HG03442 (cell line): Measurements from ENCODE around the gene PERM1.
A peak's percentile ranks its signal among the peaks of the same experiment; 100 is the strongest.

Experiments
- ATAC-seq: cut with Tn5 transposase; IDR thresholded peaks from one replicate; pipeline ENCODE4 v1.9.1; 2021; ENCODE audit warnings: mild to moderate bottlenecking, moderate library complexity; ENCODE audit not compliant: unreplicated experiment

PERM1 gene

GRCh38 chr1:966135-966703 is 15.7 kb downstream of the PERM1 start, which contains the start of gene PLEKHN1:
Gene PLEKHN1, plus strand, starts transcription at chr1:966482. Its CDS starts 50 bp downstream, at chr1:966532.
- peak; percentile 22 for ATAC-seq

GRCh38 chr1:965526-966134 is 16.3 kb downstream of the PERM1 start:
- ATAC-seq: no peak

DNA sequence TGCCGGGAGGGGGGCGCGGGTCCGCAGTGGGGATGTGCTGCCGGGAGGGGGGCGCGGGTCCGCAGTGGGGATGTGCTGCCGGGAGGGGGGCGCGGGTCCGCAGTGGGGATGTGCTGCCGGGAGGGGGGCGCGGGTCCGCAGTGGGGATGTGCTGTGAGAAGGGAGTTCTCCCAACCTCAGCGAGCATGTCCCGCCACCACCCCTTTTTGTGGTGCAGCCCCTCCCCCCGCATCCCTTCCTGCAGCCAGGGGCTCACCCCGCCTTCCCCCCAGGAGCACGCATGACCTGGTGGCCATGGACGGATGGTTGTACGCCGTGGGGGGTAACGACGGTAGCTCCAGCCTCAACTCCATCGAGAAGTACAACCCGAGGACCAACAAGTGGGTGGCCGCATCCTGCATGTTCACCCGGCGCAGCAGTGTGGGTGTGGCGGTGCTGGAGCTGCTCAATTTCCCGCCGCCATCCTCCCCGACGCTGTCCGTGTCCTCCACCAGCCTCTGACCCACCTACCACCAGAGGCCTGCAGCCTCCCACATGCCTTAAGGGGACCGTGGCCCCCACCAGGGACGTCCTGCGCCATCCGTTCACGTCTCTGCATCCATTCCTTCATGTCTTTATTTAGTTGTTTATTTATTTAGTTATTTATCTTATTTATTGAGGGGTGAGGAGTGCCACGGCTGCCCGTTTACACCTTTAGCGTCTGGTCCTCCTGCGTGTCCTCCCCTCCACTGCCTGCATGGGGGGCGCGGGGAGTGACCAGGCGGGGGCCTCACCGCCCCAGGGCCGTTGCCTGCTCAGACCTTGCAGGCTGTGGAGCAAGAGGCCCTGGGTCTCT is 17.0 kb downstream of the PERM1 start:
- ATAC-seq: no peak

GRCh38 chr1:963746-964525 is 18.0 kb downstream of the PERM1 start:
- no peak for ATAC-seq

DNA sequence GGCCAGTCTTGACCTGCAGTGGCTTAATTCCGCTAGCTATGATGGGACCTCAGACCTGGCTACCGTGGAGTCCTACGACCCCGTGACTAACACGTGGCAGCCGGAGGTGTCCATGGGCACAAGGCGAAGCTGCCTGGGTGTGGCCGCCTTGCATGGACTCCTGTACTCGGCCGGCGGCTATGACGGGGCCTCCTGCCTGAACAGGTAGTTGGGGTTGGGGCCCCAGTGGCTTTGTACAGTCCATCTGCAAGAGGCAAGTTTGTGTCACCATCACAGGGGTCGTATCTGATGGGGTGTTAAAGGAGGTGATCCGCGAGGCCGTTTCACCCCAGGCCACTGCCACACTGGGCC is 18.6 kb downstream of the PERM1 start:
- no peak for ATAC-seq

DNA sequence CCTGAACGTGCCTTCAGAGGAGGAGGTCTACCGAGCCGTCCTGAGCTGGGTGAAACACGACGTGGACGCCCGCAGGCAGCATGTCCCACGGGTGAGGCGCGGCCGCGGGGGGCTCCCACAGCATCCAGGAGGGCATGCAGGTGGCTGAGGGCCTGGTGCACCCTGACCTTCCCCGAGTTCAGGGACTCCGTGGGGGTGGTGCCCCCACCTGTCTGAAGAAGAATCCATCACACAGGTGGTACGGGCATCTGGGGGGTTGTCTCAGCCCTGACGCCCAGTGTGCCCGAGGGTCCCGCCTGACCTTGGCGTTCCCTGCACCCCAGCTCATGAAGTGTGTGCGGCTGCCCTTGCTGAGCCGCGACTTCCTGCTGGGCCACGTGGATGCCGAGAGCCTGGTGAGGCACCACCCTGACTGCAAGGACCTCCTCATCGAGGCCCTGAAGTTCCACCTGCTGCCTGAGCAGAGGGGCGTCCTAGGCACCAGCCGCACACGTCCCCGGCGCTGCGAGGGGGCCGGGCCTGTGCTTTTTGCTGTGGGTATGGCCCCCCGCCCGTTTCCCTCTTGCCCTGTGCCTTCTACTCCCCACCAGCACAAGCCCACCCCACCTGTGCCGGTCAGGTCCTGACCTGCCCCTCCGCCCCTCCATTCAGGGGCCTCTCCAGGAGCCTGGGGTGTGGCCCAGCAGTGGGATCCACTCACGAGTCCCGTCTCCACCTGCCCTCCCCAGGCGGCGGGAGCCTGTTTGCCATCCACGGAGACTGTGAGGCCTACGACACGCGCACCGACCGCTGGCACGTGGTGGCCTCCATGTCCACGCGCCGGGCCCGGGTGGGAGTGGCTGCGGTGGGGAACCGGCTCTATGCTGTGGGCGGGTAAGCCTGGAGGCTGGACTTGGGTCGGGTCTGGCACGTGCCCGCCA is 19.3 kb downstream of the PERM1 start:
- ATAC-seq: no peak

- no peak for ATAC-seq
These were observed 20.7 kb downstream of the PERM1 start for GRCh38 chr1:961132-961669.

DNA sequence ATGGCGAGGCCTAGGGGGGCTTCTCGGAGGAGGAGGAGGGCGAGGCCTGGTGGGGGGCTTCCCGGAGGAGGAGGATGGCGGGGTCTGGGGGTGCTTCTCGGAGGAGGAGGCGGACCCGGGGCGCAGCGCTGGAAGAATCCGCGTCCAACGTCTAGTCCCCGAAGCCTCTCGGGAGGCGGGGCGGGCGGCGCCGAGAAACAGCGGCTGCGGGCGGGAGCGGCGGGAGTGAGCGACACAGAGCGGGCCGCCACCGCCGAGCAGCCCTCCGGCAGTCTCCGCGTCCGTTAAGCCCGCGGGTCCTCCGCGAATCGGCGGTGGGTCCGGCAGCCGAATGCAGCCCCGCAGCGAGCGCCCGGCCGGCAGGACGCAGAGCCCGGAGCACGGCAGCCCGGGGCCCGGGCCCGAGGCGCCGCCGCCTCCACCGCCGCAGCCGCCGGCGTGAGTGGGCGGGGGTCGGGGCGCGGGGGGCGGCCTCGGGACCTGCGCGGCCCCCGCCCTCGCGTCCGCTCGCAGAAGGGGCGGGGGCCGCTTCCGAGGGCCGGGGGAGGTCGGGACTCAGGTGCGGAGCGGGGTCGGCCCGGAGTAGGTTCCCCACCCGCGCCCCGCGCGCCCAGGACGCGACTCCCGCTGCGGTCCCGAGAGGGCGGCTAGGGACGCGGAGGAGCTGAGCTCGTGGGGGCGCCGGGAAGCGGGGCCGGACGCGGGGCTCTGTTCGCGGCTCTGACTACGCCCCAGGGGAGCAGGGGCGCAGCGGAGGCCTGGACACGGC is 21.3 kb downstream of the PERM1 start, which contains the start of gene KLHL17:
Gene KLHL17 (plus strand): TSS at position 222 of the 769 bp plus-strand sequence. CDS start 110 bp downstream, at position 332.
- ATAC-seq: peak; percentile 30

DNA sequence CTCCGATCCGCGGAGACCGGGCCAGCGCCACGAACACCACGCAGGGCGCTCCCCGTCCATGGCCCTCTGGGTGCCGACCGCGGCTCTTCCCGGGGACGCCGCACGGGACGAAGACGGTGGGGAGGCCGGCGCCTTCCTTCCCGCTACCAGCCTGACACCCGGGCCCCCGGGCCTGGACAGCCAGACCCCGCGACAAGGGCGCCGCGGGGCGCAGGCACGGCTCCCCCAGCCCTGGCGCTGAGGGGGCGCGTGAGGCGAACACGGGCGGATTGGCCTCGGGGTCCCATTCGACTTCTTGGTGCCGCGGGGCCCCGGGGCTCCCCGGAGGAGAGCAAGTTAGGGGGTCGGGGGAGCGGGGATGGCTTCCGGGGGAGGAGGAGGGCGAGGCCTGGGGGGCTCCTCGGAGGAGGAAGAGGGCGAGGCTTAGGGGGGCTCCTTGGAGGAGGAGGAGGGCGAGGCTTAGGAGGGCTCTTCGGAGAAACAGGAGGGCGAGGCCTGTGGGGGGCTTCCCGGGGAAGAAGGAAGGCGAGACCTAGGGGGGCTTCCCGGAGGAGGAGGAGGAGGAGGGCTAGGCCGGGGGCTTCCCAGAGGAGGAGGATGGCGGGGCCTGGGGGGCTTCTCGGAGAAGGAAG is 22.0 kb downstream of the PERM1 start:
- no peak for ATAC-seq

DNA sequence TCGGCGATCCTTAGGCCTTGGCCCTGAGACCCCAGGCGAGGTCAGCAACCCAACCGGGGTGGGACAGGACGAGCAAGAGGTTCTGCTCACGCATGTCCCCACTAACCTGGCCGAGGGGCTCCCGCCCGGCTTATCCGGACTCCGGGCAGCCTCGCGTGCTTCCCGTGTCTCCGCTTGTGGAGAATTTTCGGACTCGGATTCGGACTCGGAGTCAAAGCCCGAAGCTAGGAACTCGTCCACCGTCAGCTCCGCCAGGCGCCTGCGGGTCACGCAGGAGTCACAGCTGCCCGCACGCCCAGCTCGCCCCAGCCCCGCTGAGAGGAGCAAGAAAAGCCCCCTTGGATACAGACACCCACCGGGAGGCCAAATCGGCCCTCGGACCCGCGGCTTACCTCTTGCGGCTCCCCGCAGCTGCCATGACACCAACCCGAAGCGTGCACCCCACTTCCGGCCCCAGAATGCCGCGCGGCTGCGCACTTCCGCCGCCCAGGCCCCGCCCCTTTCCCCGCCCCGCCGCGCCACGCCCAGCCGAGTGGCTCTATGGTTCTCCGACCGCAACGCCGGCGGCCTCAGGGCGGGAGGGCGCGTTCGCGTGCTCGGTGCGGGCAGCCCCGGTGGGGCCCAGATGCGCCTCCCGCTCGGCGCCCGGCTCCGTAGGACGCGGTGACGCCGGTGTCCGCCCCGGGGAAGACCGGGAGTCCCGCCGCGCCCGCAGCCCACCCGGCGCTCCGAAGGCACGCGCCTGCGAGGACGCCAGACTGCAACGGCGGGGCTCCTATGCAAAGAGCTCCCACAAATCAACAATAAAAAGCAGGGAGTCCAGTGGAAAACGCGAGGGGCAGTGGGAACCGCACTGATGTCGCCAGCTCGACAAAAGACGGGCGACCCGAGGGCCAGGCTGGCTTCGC is 22.8 kb downstream of the PERM1 start, which contains the start of gene NOC2L:
Gene NOC2L (minus strand): TSS at position 434 of the 908 bp plus-strand sequence. CDS start 16 bp downstream, at position 418.
- peak; percentile 69 for ATAC-seq

DNA sequence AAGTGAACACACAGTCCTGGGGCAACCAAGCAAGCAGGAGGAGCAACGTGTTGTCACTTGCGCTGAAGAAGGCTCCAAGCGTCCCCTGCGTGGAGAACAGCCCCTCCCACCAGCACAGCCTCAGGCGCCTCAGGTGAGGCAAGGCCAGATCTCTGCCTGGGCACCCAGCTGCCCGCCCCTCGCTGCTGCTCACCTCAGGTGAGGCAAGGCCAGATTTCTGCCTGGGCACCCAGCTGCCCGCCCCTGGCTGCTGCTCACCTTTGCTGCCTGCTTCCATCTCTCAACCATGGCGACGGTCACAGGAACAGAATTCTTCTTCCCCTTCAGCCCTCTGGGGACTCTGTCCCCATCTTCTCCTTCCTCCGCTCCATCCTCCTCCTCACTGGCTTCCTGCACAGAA is 25.3 kb downstream of the PERM1 start:
- no peak for ATAC-seq

- ATAC-seq: no peak
These were observed 26.4 kb downstream of the PERM1 start for GRCh38 chr1:955474-955873.

DNA sequence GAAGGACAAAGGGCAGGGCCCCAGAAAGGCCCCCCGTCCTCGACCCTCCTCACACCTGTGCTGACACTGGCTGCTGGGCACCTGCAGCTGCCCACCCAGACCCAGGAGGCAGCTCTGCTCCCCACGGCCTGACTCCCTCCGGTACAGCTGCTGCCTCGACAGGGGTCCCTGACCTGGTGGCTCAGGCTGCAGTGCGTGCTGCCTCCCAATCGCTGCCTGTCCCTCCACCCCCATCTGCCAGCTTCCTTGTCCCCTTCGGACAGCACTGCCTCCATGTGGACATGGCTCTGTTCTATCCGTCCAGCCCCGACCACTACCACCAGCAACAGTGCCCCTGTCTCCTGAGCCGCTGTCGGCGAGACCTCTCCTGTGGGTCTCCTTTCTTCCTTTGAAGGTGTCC is 27.0 kb downstream of the PERM1 start:
- ATAC-seq: no peak

DNA sequence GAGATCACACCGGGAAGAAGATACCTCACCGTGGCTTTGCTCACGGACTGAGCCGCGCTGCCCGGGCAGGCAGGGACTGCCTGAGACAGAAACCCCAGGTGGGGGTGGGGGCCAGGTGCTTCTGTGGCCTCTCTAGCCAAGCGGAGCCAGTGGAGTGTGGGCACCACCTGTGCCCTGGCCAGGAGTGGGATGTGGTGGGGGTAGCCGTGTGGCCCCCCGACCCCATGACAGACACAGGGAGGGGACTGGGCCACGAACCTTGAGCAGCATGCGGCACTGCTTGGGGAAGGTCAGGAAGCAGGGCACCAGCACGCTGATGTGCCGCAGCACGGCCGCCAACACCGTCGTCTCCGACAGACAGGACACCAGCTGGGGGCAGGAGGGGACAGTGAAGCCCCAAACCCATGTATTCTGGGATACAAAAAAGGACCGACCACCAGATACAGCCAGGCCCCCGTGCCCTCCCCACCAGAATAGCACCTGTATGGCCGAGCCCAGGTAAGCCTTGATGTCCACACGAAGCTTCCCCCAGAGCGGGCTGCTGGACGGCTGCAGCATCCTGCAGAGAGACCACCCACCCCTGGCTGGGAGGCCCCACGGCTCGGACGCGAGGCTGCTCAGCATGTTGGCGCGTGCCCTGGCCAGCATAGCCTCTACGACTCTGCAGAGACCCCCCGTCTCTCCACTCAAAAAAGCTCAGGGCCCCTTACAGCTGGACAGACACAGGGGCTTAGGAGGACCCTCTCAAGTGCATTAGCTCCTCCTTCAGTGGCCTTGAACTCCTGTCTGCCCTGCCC is 28.2 kb downstream of the PERM1 start:
- no peak for ATAC-seq

DNA sequence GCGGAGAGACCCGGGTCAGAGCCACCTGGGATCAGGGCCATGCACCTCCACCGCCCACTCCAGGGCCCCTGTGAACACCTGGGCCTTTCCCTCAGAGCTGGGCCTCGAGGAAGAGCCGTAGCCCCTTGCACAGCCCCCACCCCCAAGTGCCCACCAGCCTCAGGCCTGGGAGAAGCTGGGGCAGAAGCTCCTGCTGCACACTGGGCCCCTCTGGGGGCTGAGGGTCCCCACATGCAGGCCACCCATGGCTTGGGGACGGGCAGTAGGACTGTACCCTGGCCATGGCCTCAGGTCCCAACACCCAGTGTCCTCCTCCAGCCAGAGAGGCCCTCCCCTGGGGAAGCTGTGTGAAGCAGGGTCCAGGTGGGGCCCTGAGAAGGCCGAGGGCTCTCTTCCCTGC is 29.3 kb downstream of the PERM1 start:
- no peak for ATAC-seq

DNA sequence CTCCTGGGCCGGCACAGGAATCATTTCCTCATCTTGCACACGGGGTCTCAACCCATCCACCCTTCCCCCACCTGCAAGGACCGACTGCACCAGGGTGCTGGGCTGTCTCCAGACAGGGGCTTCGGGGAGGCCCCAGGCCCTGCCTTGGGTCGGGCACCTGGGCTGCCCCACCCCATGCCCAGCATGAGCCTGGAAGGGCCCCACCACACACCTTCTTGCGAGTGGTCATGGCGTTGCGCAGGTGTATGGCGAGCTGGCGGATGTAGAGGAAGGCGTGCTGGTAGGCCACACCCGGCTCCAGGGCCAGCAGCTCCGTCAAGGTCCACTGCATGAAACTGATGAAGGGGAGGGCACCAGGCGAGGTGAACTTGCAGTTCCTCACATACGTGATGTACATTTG is 29.7 kb downstream of the PERM1 start:
- ATAC-seq: no peak

- ATAC-seq: no peak
These were observed 30.5 kb downstream of the PERM1 start for GRCh38 chr1:951364-951763.
